ENCODE data around the gene ABCA2.

- TF ChIP-seq POLR2A (IDR thresholded peaks at IDR 0.05) = no peak
- TF ChIP-seq, protein P1, sequence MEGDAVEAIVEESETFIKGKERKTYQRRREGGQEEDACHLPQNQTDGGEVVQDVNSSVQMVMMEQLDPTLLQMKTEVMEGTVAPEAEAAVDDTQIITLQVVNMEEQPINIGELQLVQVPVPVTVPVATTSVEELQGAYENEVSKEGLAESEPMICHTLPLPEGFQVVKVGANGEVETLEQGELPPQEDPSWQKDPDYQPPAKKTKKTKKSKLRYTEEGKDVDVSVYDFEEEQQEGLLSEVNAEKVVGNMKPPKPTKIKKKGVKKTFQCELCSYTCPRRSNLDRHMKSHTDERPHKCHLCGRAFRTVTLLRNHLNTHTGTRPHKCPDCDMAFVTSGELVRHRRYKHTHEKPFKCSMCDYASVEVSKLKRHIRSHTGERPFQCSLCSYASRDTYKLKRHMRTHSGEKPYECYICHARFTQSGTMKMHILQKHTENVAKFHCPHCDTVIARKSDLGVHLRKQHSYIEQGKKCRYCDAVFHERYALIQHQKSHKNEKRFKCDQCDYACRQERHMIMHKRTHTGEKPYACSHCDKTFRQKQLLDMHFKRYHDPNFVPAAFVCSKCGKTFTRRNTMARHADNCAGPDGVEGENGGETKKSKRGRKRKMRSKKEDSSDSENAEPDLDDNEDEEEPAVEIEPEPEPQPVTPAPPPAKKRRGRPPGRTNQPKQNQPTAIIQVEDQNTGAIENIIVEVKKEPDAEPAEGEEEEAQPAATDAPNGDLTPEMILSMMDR (IDR thresholded peaks at IDR 0.05) = peak in 1 of 6 experiments; percentile 26
These were observed 42.9 kb upstream of the ABCA2 start for GRCh38 chr9:137070906-137071275.

All from esophagus squamous epithelium (tissue), 4 donors.